Measurements from ENCODE around the gene KLK15. TPM values are rescaled to one million over a fixed set of nuclear protein-coding genes. Genes with fewer than 3 reads are reported as not detected.

The KLK15 gene
- total and polyA plus RNA-seq, 2 of the 8 experiments (the other 6 are each of a cell fraction or from before 2014, with no cell fraction given) = not detected

- H3K14ac ChIP-seq (ENCODE audit: insufficient read length) = no peak overlapping the region
- H2BK12ac ChIP-seq (ENCODE audit: low read depth, low read length) = no peak overlapping the region
- no peak overlapping the region for H4K8ac ChIP-seq (ENCODE audit: extremely low read depth, insufficient read depth, low read length)
- WGBS, 2 experiments (ENCODE audit: extremely low coverage in 1 of 2, insufficient coverage in 1 of 2, insufficient read length in 1 of 2, insufficient replicate concordance in 2 of 2, low coverage in 1 of 2, low lambda C conversion rate in 2 of 2, missing lambda C conversion rate in 1 of 2) = 86% methylated on average over 2 of the region's 2 CpGs; no CpG with 5 or more reads in 1 of the 2 experiments
- H2BK15ac ChIP-seq (ENCODE audit: low read length) = no peak overlapping the region
- H4K5ac ChIP-seq (ENCODE audit: insufficient read length, low read depth, low read length) = no peak overlapping the region
- H3K9me3 ChIP-seq (ENCODE audit: insufficient read depth in 2 of 2, low read depth in 1 of 2, low read length in 1 of 2) = 0 out of 4 replicates have a peak, but pooled peaks cover 0 to 4% of the 10 kb centered on the region in 2 experiments
- no peak overlapping the region for H3K27ac ChIP-seq (ENCODE audit: low read depth, low read length)
- no peaks in the 10 kb centered on the region; a peak in 1 of 7 replicates for H3K27me3 ChIP-seq (replicated peaks in 1 of 4; ENCODE audit: control insufficient read depth in 3 of 4, extremely low read depth in 1 of 4, insufficient read depth in 3 of 4, low read length in 3 of 4)
- H3K4me1 ChIP-seq (replicated peaks in 1 of 4; ENCODE audit: control insufficient read depth in 3 of 4, insufficient read depth in 4 of 4, low read length in 3 of 4) = 0 out of 7 replicates have a peak, but pooled peaks cover 0 to 2% (median 0%) of the 10 kb centered on the region in 4 experiments
- POLR2A ChIA-PET (ENCODE audit: partially characterized antibody) = interaction anchor here (0.6 to 1.1 kb wide), 2 partner anchors 46 to 71 kb away, joined by 3 read pairs; no protein-coding TSS in a partner anchor
- H2AK5ac ChIP-seq (ENCODE audit: low read depth, low read length) = no peak overlapping the region
- DNase-seq (ENCODE audit: low read depth in 1 of 2, low spot score in 2 of 2) (no peak), FAIRE-seq (no peak)
- CTCF ChIA-PET (ENCODE audit: partially characterized antibody) = interaction anchor here (0.6 to 2.1 kb wide), 5 partner anchors 10 to 607 kb away, joined by 3 to 7 read pairs (median 5); partner anchors contain the start of gene KLK15
- no peak for TF ChIP-seq RFX5 (IDR thresholded peaks at IDR 0.05; ENCODE audit: borderline replicate concordance, low read depth, low read length)
- H3K23ac ChIP-seq (ENCODE audit: insufficient read length) = no peak overlapping the region
- no peaks in the 10 kb centered on the region for H3K79me2 ChIP-seq (ENCODE audit: control insufficient read depth in 1 of 2, insufficient read depth in 2 of 2, low read length in 2 of 2)
- H3K23me2 ChIP-seq (ENCODE audit: low read depth, low read length) = no peaks in the 10 kb centered on the region
- H3K9ac ChIP-seq (replicated peaks in 1 of 4; ENCODE audit: extremely low read depth in 1 of 4, low read depth in 3 of 4, low read length in 3 of 4) = no peak overlapping the region
- H3K79me1 ChIP-seq (ENCODE audit: low read depth, low read length) = no peaks in the 10 kb centered on the region
- H3K4me2 ChIP-seq (ENCODE audit: insufficient read depth in 1 of 2, low read depth in 2 of 2, low read length in 2 of 2) = no peak overlapping the region
- H3K56ac ChIP-seq (replicated peaks; ENCODE audit: insufficient read length, low read depth, low read length) = no peak overlapping the region
- no peak overlapping the region for H2AFZ ChIP-seq (ENCODE audit: low read length)
- H4K20me1 ChIP-seq (replicated peaks in 1 of 2; ENCODE audit: control insufficient read depth in 1 of 2, insufficient read depth in 2 of 2, low read length in 2 of 2) = no peaks in the 10 kb centered on the region
- H3K18ac ChIP-seq (ENCODE audit: extremely low read depth, low read length) = no peak overlapping the region
- no peak overlapping the region for H3K4ac ChIP-seq (replicated peaks; ENCODE audit: insufficient read length, low read depth, low read length)
- no peak overlapping the region for H2BK20ac ChIP-seq (ENCODE audit: low read length)
- H4K91ac ChIP-seq (replicated peaks; ENCODE audit: insufficient read length, low read length) = no peak overlapping the region
- no peaks in the 10 kb centered on the region for H3K36me3 ChIP-seq (ENCODE audit: control insufficient read depth in 2 of 4, insufficient read depth in 4 of 4, low read length in 3 of 4)
- H2BK5ac ChIP-seq (ENCODE audit: low read depth, low read length) = no peak overlapping the region
- H3K4me3 ChIP-seq (ENCODE audit: extremely low read depth in 1 of 4, insufficient read depth in 2 of 4, low read depth in 3 of 4, low read length in 4 of 4) = no peak overlapping the region
- H2BK120ac ChIP-seq (replicated peaks; ENCODE audit: low read depth, low read length) = no peak overlapping the region
Measured at GRCh38 chr19:50843205-50843604, 9.8 kb upstream of the KLK15 start.

All from H1 (cell line).